ENCODE results near the gene NDRG4. TPM values are rescaled to one million over a fixed set of nuclear protein-coding genes. Genes with fewer than 3 reads are reported as not detected.
A peak's percentile ranks its signal among the peaks of the same experiment; 100 is the strongest.

NDRG4 gene
- total and polyA plus RNA-seq, 2 experiments from 2014 or later, result 8.6 to 8.7 TPM

DNA sequence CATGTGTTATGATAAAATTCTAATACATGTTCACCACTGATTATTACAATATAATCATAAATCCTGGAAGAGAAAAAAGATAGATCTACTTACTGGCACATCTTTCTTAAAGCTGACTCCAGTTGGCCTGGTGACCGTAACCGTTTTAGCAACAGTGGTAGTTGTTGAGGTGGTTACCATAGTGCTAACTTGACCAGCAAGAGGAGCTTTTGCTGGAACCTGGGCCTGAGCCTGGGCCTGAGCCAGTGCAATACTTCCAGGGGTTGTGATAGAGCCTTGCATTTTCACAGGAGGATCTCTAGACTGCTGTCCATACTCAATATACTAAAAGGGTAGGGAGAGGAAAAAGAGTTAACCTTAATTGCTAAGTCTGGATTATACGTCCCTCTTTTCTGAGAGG, 51.6 kb downstream of the NDRG4 start:
- Histone ChIP-seq H3K4me3 (no peak overlapping the region), H3K9me2 (replicated peaks; ENCODE audit: insufficient read depth) (no peaks in the 10 kb centered on the region), H3K4me1 (ENCODE audit: insufficient read depth) (no peaks in the 10 kb centered on the region), H4K20me1 (ENCODE audit: insufficient read depth, poor library complexity, severe bottlenecking) (peaks cover 7% of the 10 kb centered on the region), H3K9me3 (ENCODE audit: low read depth) (no peaks in the 10 kb centered on the region), H3K27me3 (no peaks in the 10 kb centered on the region), H3K27ac (no peak overlapping the region), H3K4me2 (no peak overlapping the region), H3K36me3 (replicated peaks; ENCODE audit: insufficient read depth, low read depth) (peaks cover 9% of the 10 kb centered on the region), H3K79me2 (peaks cover 14% of the 10 kb centered on the region), H2AFZ (no peak overlapping the region)
- no peak for TF ChIP-seq EZH2phosphoT487 (IDR thresholded peaks at IDR 0.05; ENCODE audit: low read depth, severe bottlenecking, unreplicated experiment)
- TF ChIP-seq EZH2 (IDR thresholded peaks at IDR 0.05; ENCODE audit: borderline replicate concordance), result no peak
- TF ChIP-seq, protein P1, sequence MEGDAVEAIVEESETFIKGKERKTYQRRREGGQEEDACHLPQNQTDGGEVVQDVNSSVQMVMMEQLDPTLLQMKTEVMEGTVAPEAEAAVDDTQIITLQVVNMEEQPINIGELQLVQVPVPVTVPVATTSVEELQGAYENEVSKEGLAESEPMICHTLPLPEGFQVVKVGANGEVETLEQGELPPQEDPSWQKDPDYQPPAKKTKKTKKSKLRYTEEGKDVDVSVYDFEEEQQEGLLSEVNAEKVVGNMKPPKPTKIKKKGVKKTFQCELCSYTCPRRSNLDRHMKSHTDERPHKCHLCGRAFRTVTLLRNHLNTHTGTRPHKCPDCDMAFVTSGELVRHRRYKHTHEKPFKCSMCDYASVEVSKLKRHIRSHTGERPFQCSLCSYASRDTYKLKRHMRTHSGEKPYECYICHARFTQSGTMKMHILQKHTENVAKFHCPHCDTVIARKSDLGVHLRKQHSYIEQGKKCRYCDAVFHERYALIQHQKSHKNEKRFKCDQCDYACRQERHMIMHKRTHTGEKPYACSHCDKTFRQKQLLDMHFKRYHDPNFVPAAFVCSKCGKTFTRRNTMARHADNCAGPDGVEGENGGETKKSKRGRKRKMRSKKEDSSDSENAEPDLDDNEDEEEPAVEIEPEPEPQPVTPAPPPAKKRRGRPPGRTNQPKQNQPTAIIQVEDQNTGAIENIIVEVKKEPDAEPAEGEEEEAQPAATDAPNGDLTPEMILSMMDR (IDR thresholded peaks at IDR 0.05; ENCODE audit: poor library complexity), result no peak
- WGBS (ENCODE audit: low lambda C conversion rate, missing lambda C conversion rate), result 96% methylated on average over 3 of the region's 3 CpGs
- no peak for DNase-seq (ENCODE audit: low spot score)

DNA sequence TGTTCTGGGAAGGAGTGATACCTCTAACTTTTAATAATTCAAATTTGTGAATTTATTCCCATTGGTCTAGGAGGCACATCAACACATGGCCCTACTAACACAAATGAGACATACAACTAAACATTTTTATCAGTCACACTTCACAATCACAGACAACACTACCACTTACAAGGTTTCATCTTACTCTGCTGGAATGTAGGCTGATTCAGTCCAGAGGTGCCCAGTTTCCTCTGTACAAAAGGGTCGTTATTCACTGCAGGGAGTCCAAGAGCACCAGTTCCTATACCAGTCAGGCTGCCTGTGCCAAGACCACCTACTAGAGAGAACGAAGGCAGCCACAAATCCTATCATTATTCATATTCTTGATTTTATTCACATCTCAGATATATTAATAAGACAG, 56.7 kb downstream of the NDRG4 start:
- peaks cover 39% of the 10 kb centered on the region for H3K79me2 ChIP-seq
- no peaks in the 10 kb centered on the region for H3K36me3 ChIP-seq (replicated peaks; ENCODE audit: insufficient read depth, low read depth)

More for the DNA sequence above, 56.7 kb downstream of the NDRG4 start:
- Histone ChIP-seq H3K4me2 (no peak overlapping the region), H3K9me3 (ENCODE audit: low read depth) (no peaks in the 10 kb centered on the region), H4K20me1 (ENCODE audit: insufficient read depth, poor library complexity, severe bottlenecking) (no peaks in the 10 kb centered on the region), H3K27me3 (no peaks in the 10 kb centered on the region), H3K4me1 (ENCODE audit: insufficient read depth) (no peaks in the 10 kb centered on the region), H3K27ac (no peak overlapping the region), H3K9me2 (replicated peaks; ENCODE audit: insufficient read depth) (no peaks in the 10 kb centered on the region), H2AFZ (no peak overlapping the region), H3K4me3 (no peak overlapping the region)
- TF ChIP-seq EZH2phosphoT487 (IDR thresholded peaks at IDR 0.05; ENCODE audit: low read depth, severe bottlenecking, unreplicated experiment) (no peak), EZH2 (IDR thresholded peaks at IDR 0.05; ENCODE audit: borderline replicate concordance) (no peak)
- TF ChIP-seq, protein P1 (IDR thresholded peaks at IDR 0.05; ENCODE audit: poor library complexity), result no peak
- no peak for DNase-seq (ENCODE audit: low spot score)
- 77% methylated on average over 2 of the region's 2 CpGs for WGBS (ENCODE audit: low lambda C conversion rate, missing lambda C conversion rate)

Small RNAs within 50 kb of the gene (small RNA-seq; reads per million reads assigned to genes)
- gene RNU6-103P (not detected), gene SNORA46 (85.2 reads per million, percentile 97 among the genes with 10 or more reads in this experiment), gene SNORA50A (not detected)

Other genes with a start within 250 kb of the NDRG4 start
- not detected in 2 replicates for gene PRSS54, start 205.1 kb upstream of the NDRG4 start, total RNA-seq
- gene PRSS54, start 205.1 kb upstream of the NDRG4 start, polyA plus RNA-seq, result not detected in 2 replicates
- gene GINS3, start 107.7 kb upstream of the NDRG4 start, total RNA-seq, result 3.0 and 4.4 TPM in 2 replicates
- 2.1 and 3.7 TPM in 2 replicates for gene GINS3, start 107.7 kb upstream of the NDRG4 start, polyA plus RNA-seq
- gene SETD6, start 15.4 kb downstream of the NDRG4 start, total RNA-seq, result 9.9 and 11.4 TPM in 2 replicates
- 9.7 and 13.1 TPM in 2 replicates for gene SETD6, start 15.4 kb downstream of the NDRG4 start, polyA plus RNA-seq
- gene CNOT1, start 129.7 kb downstream of the NDRG4 start, total RNA-seq, result 113 and 127 TPM in 2 replicates
- 50.8 and 54.6 TPM in 2 replicates for gene CNOT1, start 129.7 kb downstream of the NDRG4 start, polyA plus RNA-seq
- 22.3 and 36.7 TPM in 2 replicates for gene SLC38A7, start 184.6 kb downstream of the NDRG4 start, total RNA-seq
- 25.7 and 32.5 TPM in 2 replicates for gene SLC38A7, start 184.6 kb downstream of the NDRG4 start, polyA plus RNA-seq
- gene GOT2, start 234.2 kb downstream of the NDRG4 start, total RNA-seq, result 63.0 and 83.8 TPM in 2 replicates
- gene GOT2, start 234.2 kb downstream of the NDRG4 start, polyA plus RNA-seq, result 87.9 and 103 TPM in 2 replicates

Data from hepatocyte (in vitro differentiated cells).